Measurements from ENCODE around the gene TATDN2. TPM values are rescaled to one million over a fixed set of nuclear protein-coding genes. Genes with fewer than 3 reads are reported as not detected.

TATDN2 gene
- total and polyA plus RNA-seq, 10 donors = 15.4 to 56.1 (median 36.0) TPM

GRCh38 chr3:10304905-10305304, 56.6 kb downstream of the TATDN2 start:
- Histone ChIP-seq H3K27ac (no peak overlapping the region), H3K36me3 (peaks cover 5 to 100% (median 91%) of the 10 kb centered on the region in 6 donors), H3K27me3 (replicated peaks in 1 of 7) (no peaks in the 10 kb centered on the region), H3K4me1 (peaks cover 0 to 12% (median 2%) of the 10 kb centered on the region in 6 donors), H3K9me3 (no peaks in the 10 kb centered on the region), H3K4me3 (no peak overlapping the region)
- 92 to 96% (median 95%) methylated on average over 8 of the region's 8 CpGs for WGBS, 5 donors
- TF ChIP-seq POLR2AphosphoS5 (IDR thresholded peaks at IDR 0.05) = peak in 2 of 3 donors; percentile 12 to 45
- TF ChIP-seq, protein P1, sequence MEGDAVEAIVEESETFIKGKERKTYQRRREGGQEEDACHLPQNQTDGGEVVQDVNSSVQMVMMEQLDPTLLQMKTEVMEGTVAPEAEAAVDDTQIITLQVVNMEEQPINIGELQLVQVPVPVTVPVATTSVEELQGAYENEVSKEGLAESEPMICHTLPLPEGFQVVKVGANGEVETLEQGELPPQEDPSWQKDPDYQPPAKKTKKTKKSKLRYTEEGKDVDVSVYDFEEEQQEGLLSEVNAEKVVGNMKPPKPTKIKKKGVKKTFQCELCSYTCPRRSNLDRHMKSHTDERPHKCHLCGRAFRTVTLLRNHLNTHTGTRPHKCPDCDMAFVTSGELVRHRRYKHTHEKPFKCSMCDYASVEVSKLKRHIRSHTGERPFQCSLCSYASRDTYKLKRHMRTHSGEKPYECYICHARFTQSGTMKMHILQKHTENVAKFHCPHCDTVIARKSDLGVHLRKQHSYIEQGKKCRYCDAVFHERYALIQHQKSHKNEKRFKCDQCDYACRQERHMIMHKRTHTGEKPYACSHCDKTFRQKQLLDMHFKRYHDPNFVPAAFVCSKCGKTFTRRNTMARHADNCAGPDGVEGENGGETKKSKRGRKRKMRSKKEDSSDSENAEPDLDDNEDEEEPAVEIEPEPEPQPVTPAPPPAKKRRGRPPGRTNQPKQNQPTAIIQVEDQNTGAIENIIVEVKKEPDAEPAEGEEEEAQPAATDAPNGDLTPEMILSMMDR (IDR thresholded peaks at IDR 0.05 in 8 of 11, conservative IDR thresholded peaks at IDR 0.05 in 3 of 11) = no peak
- intact Hi-C loops (cut with DNase I; ENCODE audit: low total_unique reads) = no loop called here
- DNase-seq = no peak

GRCh38 chr3:10305331-10305902, 57.2 kb downstream of the TATDN2 start:
- no peaks in the 10 kb centered on the region for H3K9me3 ChIP-seq
- DNase-seq = no peak
- peaks cover 0 to 14% (median 0%) of the 10 kb centered on the region in 6 donors for H3K4me1 ChIP-seq
- TF ChIP-seq POLR2A (IDR thresholded peaks at IDR 0.05) (no peak), POLR2AphosphoS5 (IDR thresholded peaks at IDR 0.05) (no peak)
- TF ChIP-seq, protein P1 (IDR thresholded peaks at IDR 0.05 in 8 of 11, conservative IDR thresholded peaks at IDR 0.05 in 3 of 11) = no peak
- H3K4me3 ChIP-seq = no peak overlapping the region
- peaks cover 5 to 100% (median 90%) of the 10 kb centered on the region in 6 donors for H3K36me3 ChIP-seq
- H3K27me3 ChIP-seq (replicated peaks in 1 of 7) = no peaks in the 10 kb centered on the region
- intact Hi-C loops (cut with DNase I; ENCODE audit: low total_unique reads) = no loop called here
- no peak overlapping the region for H3K27ac ChIP-seq
- whole genome bisulfite sequencing, 5 donors = 96 to 98% (median 98%) methylated on average over 4 of the region's 4 CpGs

GRCh38 chr3:10306156-10306555, 57.9 kb downstream of the TATDN2 start:
- 92 to 98% (median 95%) methylated on average over 3 of the region's 3 CpGs for WGBS, 5 donors
- H3K4me3 ChIP-seq = no peak overlapping the region
- H3K9me3 ChIP-seq = no peaks in the 10 kb centered on the region
- intact Hi-C loops (cut with DNase I; ENCODE audit: low total_unique reads) = no loop called here
- peaks cover 0 to 14% (median 0%) of the 10 kb centered on the region in 6 donors for H3K4me1 ChIP-seq
- no peaks in the 10 kb centered on the region for H3K27me3 ChIP-seq (replicated peaks in 1 of 7)
- H3K27ac ChIP-seq = no peak overlapping the region
- TF ChIP-seq POLR2AphosphoS5 (IDR thresholded peaks at IDR 0.05) = no peak
- TF ChIP-seq, protein P1 (IDR thresholded peaks at IDR 0.05 in 8 of 11, conservative IDR thresholded peaks at IDR 0.05 in 3 of 11) = no peak
- no peak for TF ChIP-seq POLR2A (IDR thresholded peaks at IDR 0.05)
- H3K36me3 ChIP-seq = peaks cover 5 to 100% (median 90%) of the 10 kb centered on the region in 6 donors
- DNase-seq = no peak

DNA sequence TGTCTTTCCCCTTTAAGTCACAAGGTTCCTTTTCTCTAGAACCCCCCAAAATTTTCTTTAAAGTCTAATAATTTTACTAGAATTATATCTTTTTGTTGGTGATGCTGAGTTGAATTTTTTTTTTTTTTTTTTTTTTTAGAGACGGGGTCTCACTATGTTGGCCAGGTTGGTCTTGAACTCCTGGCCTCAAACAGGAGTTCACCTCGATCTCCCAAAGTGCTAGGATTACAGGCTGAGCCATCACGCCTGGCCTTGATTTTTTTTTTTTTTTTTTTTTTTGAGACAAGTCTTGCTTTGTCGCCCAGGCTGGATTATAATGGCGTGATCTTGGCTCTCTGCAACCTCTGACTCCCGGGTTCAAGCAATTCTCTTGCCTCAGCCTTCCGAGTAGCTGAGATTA, 60.4 kb downstream of the TATDN2 start:
- TF ChIP-seq POLR2A (IDR thresholded peaks at IDR 0.05) (no peak), POLR2AphosphoS5 (IDR thresholded peaks at IDR 0.05) (no peak)
- TF ChIP-seq, protein P1 (IDR thresholded peaks at IDR 0.05 in 8 of 11, conservative IDR thresholded peaks at IDR 0.05 in 3 of 11) = no peak
- Histone ChIP-seq H3K9me3 (no peaks in the 10 kb centered on the region), H3K4me1 (peaks cover 0 to 14% (median 0%) of the 10 kb centered on the region in 6 donors), H3K36me3 (peaks cover 2 to 100% (median 90%) of the 10 kb centered on the region in 6 donors), H3K4me3 (no peak overlapping the region), H3K27me3 (replicated peaks in 1 of 7) (no peaks in the 10 kb centered on the region), H3K27ac (no peak overlapping the region)
- WGBS, 5 donors = 93 to 98% (median 96%) methylated on average over 7 of the region's 7 CpGs
- intact Hi-C loops (cut with DNase I; ENCODE audit: low total_unique reads) = no loop called here
- DNase-seq = no peak

All from spleen (tissue), 11 donors.